Activated B cell treated with CpG ODN at 0.5 μM for 24 hours (primary cell): ENCODE data around the gene RIN3. TPM values are rescaled to one million over a fixed set of nuclear protein-coding genes. Genes with fewer than 3 reads are reported as not detected.

Experiments used
- ATAC-seq: fragments of 200-7000 bp; cut with Tn5 transposase; one replicate; pipeline ENCODE4 v1.10.0; 2021; ENCODE audit warnings: low read depth, mild to moderate bottlenecking, moderate library complexity
- CTCF ChIA-PET: fragments of 350-600 bp; sonication (Branson Sonifier 250); formaldehyde crosslinking; loops from one replicate; lab custom pipeline; 2021; ENCODE audit warnings: antibody characterized with exemption; lab: Charles Lee
- POLR2A ChIA-PET: fragments of 350-600 bp; sonication (Branson Sonifier 250); formaldehyde crosslinking; loops from one replicate; lab custom pipeline; 2021; ENCODE audit warnings: antibody characterized with exemption; lab: Charles Lee
- DNase-seq: peaks from one replicate; pipeline ENCODE4 v3.0.0; 2022
- H3K27ac Mint-ChIP-seq: one replicate; pipeline ENCODE4 v1.8.0; 2020; ENCODE audit warnings: mixed read lengths
- H3K27me3 Mint-ChIP-seq: one replicate; pipeline ENCODE4 v1.8.0; 2021; ENCODE audit warnings: mixed read lengths
- H3K36me3 Mint-ChIP-seq: one replicate; pipeline ENCODE4 v1.8.0; 2021; ENCODE audit warnings: low read depth, mixed read lengths
- H3K4me1 Mint-ChIP-seq: one replicate; pipeline ENCODE4 v1.8.0; 2021; ENCODE audit warnings: mixed read lengths
- H3K4me3 Mint-ChIP-seq: one replicate; pipeline ENCODE4 v1.8.0; 2020; ENCODE audit warnings: mild to moderate bottlenecking, mixed read lengths
- H3K9me3 Mint-ChIP-seq: one replicate; pipeline ENCODE4 v1.8.0; 2020; ENCODE audit warnings: mixed read lengths
- CTCF ChIP-seq: fragments of 200-600 bp; IDR thresholded peaks from one replicate; pipeline ENCODE4 v1.8.0; 2022; ENCODE audit warnings: antibody characterized with exemption, mild to moderate bottlenecking
- intact Hi-C: fragments of 100-400 bp; cut with micrococcal nuclease; formaldehyde crosslinking; loops from one replicate; pipeline ENCODE4 v1.15.1; 2024
- total RNA-seq: library from RNA; stranded (reverse); gene quantifications from 2 replicates; pipeline ENCODE4 v1.2.3, GENCODE V29; 2022

The RIN3 gene
- total RNA-seq, 1 donor from 2014 or later = 62.6 TPM

DNA sequence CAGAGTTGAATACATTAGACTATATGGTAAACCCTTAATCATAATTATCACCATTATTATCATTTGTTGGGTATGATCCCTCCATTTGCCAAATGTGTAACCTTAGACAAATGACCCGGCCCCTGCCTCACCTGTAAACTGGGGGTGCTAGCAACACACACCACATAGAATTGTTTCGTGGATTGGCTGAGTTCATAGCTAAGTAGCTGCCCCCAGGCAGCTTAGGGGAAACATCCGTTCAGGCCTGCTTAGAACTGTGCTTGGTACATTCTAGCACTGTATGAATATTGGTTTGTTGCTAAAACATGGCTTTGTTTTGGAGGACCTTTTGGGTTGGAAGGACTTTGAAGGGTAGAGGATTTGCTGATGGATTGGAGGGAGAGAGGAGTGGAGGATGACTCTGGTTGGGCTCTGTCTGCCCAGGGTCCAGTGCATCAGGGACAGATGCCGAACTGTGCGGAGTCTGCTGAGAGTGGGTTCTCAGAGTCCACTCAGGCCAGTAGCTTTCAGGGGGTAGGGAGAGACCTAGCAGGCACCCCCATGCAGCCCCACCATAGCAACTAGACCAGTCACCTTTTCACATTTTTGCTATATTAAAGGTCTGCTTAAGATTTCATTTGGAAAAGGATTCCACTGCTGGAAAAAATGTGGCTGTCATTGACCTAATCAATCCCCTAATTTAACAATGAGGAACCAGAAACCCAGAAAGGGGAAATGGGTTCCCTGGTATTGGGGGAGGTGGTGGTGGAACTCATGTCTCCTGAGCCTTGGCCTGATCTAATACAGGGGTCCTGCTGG, 2.2 kb downstream of the RIN3 start:
- Mint-ChIP-seq H3K9me3 (no peaks in the 10 kb centered on the region), H3K27me3 (no peaks in the 10 kb centered on the region), H3K4me1 (peaks cover 34% of the 10 kb centered on the region), H3K27ac (no peak overlapping the region), H3K4me3 (peak overlapping the region; percentile 66), H3K36me3 (no peaks in the 10 kb centered on the region)
- intact Hi-C loops = loop anchor here (2.0 kb wide), 1 partner anchor 161 kb away; no protein-coding TSS in a partner anchor
- no peak for DNase-seq
- no peak for TF ChIP-seq CTCF
- POLR2A ChIA-PET = interaction anchor here (0.6 to 1.8 kb wide), 4 partner anchors 22 to 138 kb away, joined by 3 to 13 read pairs (median 4); no protein-coding TSS in a partner anchor
- no peak for ATAC-seq
- CTCF ChIA-PET = no interaction called here

DNA sequence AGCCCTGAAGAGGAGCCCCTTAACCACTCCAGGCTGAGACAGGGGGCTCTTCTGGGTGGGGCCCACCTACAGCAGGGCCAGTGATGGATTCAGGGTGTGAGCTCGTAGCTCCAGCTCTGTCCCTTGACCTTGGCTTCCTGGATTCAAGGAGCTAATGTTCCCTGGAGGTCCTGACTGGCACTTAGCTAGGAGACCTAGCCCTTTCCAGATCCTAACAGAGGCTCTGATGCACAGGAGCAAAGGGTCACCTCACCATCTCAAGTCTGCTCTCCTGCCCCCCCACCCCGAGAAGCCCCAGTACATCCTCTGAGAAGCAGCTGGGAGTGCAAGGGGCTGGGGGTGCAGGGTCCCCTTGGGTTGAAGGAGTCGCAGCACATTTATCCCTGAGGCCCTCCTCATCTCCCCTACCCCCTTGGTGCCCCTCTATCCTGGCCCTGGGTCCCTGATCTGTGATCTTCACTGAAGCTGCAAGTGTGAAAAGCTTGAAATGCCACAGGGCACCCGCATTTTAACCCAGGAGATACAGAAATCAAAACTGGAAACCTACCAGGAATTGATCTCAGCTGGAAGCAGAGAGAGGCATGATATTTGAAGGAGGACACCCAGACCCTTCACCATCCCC, 2.9 kb downstream of the RIN3 start:
- Mint-ChIP-seq H3K9me3 (no peaks in the 10 kb centered on the region), H3K4me1 (peaks cover 35% of the 10 kb centered on the region), H3K36me3 (peaks cover 2% of the 10 kb centered on the region), H3K27ac (no peak overlapping the region), H3K4me3 (no peak overlapping the region), H3K27me3 (no peaks in the 10 kb centered on the region)
- ChIA-PET CTCF (no interaction called here), POLR2A (interaction anchor here (0.6 to 1.8 kb wide), 6 partner anchors 21 to 138 kb away, joined by 3 to 13 read pairs (median 4); no protein-coding TSS in a partner anchor)
- DNase-seq (no peak), ATAC-seq (no peak)
- TF ChIP-seq CTCF = no peak
- intact Hi-C loops = no loop called here

- ChIA-PET POLR2A (interaction anchor here (0.6 to 1.3 kb wide), 3 partner anchors 40 to 137 kb away, joined by 3 to 5 read pairs (median 3); no protein-coding TSS in a partner anchor), CTCF (no interaction called here)
- intact Hi-C loops = no loop called here
- Mint-ChIP-seq H3K4me3 (no peak overlapping the region), H3K9me3 (no peaks in the 10 kb centered on the region), H3K4me1 (peaks cover 35% of the 10 kb centered on the region), H3K36me3 (peaks cover 2% of the 10 kb centered on the region), H3K27me3 (no peaks in the 10 kb centered on the region), H3K27ac (no peak overlapping the region)
- TF ChIP-seq CTCF = no peak
- no peak for DNase-seq
- ATAC-seq = no peak
These were observed 3.5 kb downstream of the RIN3 start for GRCh38 chr14:92516966-92517506.

- intact Hi-C loops = no loop called here
- no peak for TF ChIP-seq CTCF
- H3K27ac Mint-ChIP-seq = no peak overlapping the region
- no peak overlapping the region for H3K4me3 Mint-ChIP-seq
- H3K27me3 Mint-ChIP-seq = no peaks in the 10 kb centered on the region
- CTCF ChIA-PET = no interaction called here
- POLR2A ChIA-PET = no interaction called here
- no peak for DNase-seq
- peaks cover 32% of the 10 kb centered on the region for H3K4me1 Mint-ChIP-seq
- no peaks in the 10 kb centered on the region for H3K9me3 Mint-ChIP-seq
- ATAC-seq = no peak
- H3K36me3 Mint-ChIP-seq = peaks cover 2% of the 10 kb centered on the region
These were observed 4.2 kb downstream of the RIN3 start for GRCh38 chr14:92517761-92518160.
